ENCODE data around the gene CCDC87. TPM values are rescaled to one million over a fixed set of nuclear protein-coding genes. Genes with fewer than 3 reads are reported as not detected.

Gene CCDC87
- total and polyA plus RNA-seq, 2 of the 8 experiments (the other 6 are each of a cell fraction or from before 2014, with no cell fraction given), result 0.32 to 0.99 TPM

GRCh38 chr11:66616379-66617154, 23.7 kb upstream of the CCDC87 start, which contains the start of gene RBM14 (continued):
- TF ChIP-seq USF2 (IDR thresholded peaks at IDR 0.05; ENCODE audit: low read length) (no peak; the same call in 1 of the 2 replicates), CHD2 (IDR thresholded peaks at IDR 0.05; ENCODE audit: low read length) (peak; percentile 81), TCF12 (IDR thresholded peaks at IDR 0.05; ENCODE audit: low read depth, low read length) (no peak), CHD1 (IDR thresholded peaks at IDR 0.05; ENCODE audit: low read depth, low read length) (no peak), ZNF274 (IDR thresholded peaks at IDR 0.05; ENCODE audit: borderline replicate concordance, extremely low read depth, low read length) (no peak), JUN (IDR thresholded peaks at IDR 0.05; ENCODE audit: low read depth, low read length) (no peak), E2F6 (IDR thresholded peaks at IDR 0.05) (peak; percentile 80), RNF2 (IDR thresholded peaks at IDR 0.05; ENCODE audit: borderline replicate concordance, low read depth, low read length, missing control alignments, poor library complexity, severe bottlenecking) (no peak), HDAC2 (IDR thresholded peaks at IDR 0.05; ENCODE audit: borderline replicate concordance in 1 of 2, low read depth in 2 of 2, low read length in 2 of 2) (peak in 1 of 2 experiments; percentile 21; a peak in 1 of 4 replicates), HDAC6 (IDR thresholded peaks at IDR 0.05; ENCODE audit: low read depth, low read length) (no peak), EP300 (IDR thresholded peaks at IDR 0.05; ENCODE audit: borderline replicate concordance in 1 of 2, low read depth in 2 of 2, low read length in 2 of 2) (no peak), MAFK (IDR thresholded peaks at IDR 0.05; ENCODE audit: low read depth, low read length) (0 out of 2 replicates have a peak, but pooled peaks have one; percentile 11), ATF2 (IDR thresholded peaks at IDR 0.05; ENCODE audit: low read length) (peak; percentile 74), SRF (IDR thresholded peaks at IDR 0.05; ENCODE audit: low read depth, low read length) (no peak), TEAD4 (IDR thresholded peaks at IDR 0.05; ENCODE audit: low read depth, low read length) (no peak), CBX5 (IDR thresholded peaks at IDR 0.05; ENCODE audit: low read depth, low read length) (no peak), SP2 (IDR thresholded peaks at IDR 0.05; ENCODE audit: low read length) (peak; percentile 47), SIN3A (conservative IDR thresholded peaks at IDR 0.05 in 1 of 2, IDR thresholded peaks at IDR 0.05 in 1 of 2; ENCODE audit: low read depth in 1 of 2, low read length in 2 of 2) (peak; percentile 74 to 90; a peak in 3 of 4 replicates), EZH2 (IDR thresholded peaks at IDR 0.05; ENCODE audit: low read depth, low read length, severe bottlenecking) (no peak)
